IMR-90 (cell line): ENCODE results near the gene NPTX1.

Source experiments
- CEBPB ChIP-seq: IDR thresholded peaks from 2 replicates; pipeline ENCODE4 v1.6.1; 2012; ENCODE audit warnings: low read depth, low read length, improper control_type of control experiment
- MXI1 ChIP-seq: IDR thresholded peaks from 2 replicates; pipeline ENCODE4 v1.6.1; 2012; ENCODE audit warnings: low read depth, mild to moderate bottlenecking, low read length, moderate library complexity, borderline replicate concordance
- NFE2L2 ChIP-seq: fragments of 150-350 bp; IDR thresholded peaks from 2 replicates; pipeline ENCODE4 v1.6.1; 2016; ENCODE audit warnings: low read depth, mild to moderate bottlenecking, low read length
- POLR2A ChIP-seq: IDR thresholded peaks from 2 replicates; pipeline ENCODE4 v1.6.1; 2012; ENCODE audit warnings: mild to moderate bottlenecking, low read depth, low read length
- RCOR1 ChIP-seq: IDR thresholded peaks from 2 replicates; pipeline ENCODE4 v1.6.1; 2012; ENCODE audit warnings: mild to moderate bottlenecking, low read length, improper control_type of control experiment; ENCODE audit not compliant: insufficient replicate concordance
- RFX5 ChIP-seq: IDR thresholded peaks from 2 replicates; pipeline ENCODE4 v1.8.0; 2012; ENCODE audit warnings: low read depth, mild to moderate bottlenecking, low read length, moderate library complexity
- TF ChIP-seq, protein P1 (sequence below): conservative IDR thresholded peaks from 2 replicates; pipeline ENCODE4 v1.5.1; 2012; ENCODE audit warnings: mild to moderate bottlenecking, low read depth, low read length, improper control_type of control experiment
- TF ChIP-seq, protein P2 (sequence below): fragments of 150-350 bp; IDR thresholded peaks from 2 replicates; pipeline ENCODE4 v1.6.1; 2016; ENCODE audit warnings: low read depth, mild to moderate bottlenecking, low read length, moderate library complexity, borderline replicate concordance

DNA sequence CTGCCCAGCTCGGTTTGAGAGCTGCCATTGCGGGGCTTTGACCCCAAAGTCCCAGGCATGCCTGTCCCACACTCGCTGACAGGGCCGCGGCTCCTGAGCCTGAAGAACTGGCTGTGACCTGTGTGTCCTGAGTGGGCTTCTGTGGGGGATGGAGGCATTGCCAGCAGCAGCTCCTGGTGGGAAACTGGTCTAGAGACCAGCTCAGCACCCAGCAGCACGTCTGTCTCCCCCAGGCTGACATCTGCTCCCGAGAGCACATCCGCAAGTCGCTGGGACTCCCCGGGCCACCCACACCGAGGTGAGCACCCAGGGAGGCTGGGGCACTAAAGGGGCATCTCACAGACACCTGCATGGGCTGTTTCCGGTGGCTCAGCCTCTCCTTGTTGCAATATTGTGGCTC lies 48.0 kb downstream of the NPTX1 start:
- TF ChIP-seq, protein P1, sequence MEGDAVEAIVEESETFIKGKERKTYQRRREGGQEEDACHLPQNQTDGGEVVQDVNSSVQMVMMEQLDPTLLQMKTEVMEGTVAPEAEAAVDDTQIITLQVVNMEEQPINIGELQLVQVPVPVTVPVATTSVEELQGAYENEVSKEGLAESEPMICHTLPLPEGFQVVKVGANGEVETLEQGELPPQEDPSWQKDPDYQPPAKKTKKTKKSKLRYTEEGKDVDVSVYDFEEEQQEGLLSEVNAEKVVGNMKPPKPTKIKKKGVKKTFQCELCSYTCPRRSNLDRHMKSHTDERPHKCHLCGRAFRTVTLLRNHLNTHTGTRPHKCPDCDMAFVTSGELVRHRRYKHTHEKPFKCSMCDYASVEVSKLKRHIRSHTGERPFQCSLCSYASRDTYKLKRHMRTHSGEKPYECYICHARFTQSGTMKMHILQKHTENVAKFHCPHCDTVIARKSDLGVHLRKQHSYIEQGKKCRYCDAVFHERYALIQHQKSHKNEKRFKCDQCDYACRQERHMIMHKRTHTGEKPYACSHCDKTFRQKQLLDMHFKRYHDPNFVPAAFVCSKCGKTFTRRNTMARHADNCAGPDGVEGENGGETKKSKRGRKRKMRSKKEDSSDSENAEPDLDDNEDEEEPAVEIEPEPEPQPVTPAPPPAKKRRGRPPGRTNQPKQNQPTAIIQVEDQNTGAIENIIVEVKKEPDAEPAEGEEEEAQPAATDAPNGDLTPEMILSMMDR, result no peak
- no peak for TF ChIP-seq RCOR1
- TF ChIP-seq RFX5, result no peak
- no peak for TF ChIP-seq POLR2A
- no peak for TF ChIP-seq MXI1
- TF ChIP-seq NFE2L2, result no peak
- TF ChIP-seq CEBPB, result no peak
- TF ChIP-seq, protein P2, sequence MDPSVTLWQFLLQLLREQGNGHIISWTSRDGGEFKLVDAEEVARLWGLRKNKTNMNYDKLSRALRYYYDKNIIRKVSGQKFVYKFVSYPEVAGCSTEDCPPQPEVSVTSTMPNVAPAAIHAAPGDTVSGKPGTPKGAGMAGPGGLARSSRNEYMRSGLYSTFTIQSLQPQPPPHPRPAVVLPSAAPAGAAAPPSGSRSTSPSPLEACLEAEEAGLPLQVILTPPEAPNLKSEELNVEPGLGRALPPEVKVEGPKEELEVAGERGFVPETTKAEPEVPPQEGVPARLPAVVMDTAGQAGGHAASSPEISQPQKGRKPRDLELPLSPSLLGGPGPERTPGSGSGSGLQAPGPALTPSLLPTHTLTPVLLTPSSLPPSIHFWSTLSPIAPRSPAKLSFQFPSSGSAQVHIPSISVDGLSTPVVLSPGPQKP, result no peak
